GM12874 (cell line): ENCODE results near the gene COMMD9.

Experiments used
- CTCF ChIP-seq: IDR thresholded peaks from 2 replicates; pipeline ENCODE4 v1.5.1; 2011; ENCODE audit warnings: low read depth, mild to moderate bottlenecking, control low read depth, low read length, moderate library complexity; ENCODE audit not compliant: insufficient read depth

COMMD9 gene

GRCh38 chr11:36249246-36249645 is 40.0 kb downstream of the COMMD9 start:
- no peak for TF ChIP-seq CTCF

- TF ChIP-seq CTCF, result no peak
Measured at GRCh38 chr11:36248436-36248835, 40.8 kb downstream of the COMMD9 start.

GRCh38 chr11:36247493-36247892 is 41.7 kb downstream of the COMMD9 start:
- no peak for TF ChIP-seq CTCF

- no peak for TF ChIP-seq CTCF
Measured at GRCh38 chr11:36243641-36244040, 45.6 kb downstream of the COMMD9 start.

GRCh38 chr11:36241497-36241896 is 47.7 kb downstream of the COMMD9 start:
- TF ChIP-seq CTCF, result no peak

- no peak for TF ChIP-seq CTCF
Measured at GRCh38 chr11:36240801-36241200, 48.4 kb downstream of the COMMD9 start.

GRCh38 chr11:36240173-36240572 is 49.1 kb downstream of the COMMD9 start:
- no peak for TF ChIP-seq CTCF

GRCh38 chr11:36239636-36240035 is 49.6 kb downstream of the COMMD9 start:
- no peak for TF ChIP-seq CTCF
